Measurements from ENCODE around the gene PRRG3.

PRRG3 gene

GRCh38 chrX:151710457-151710856 lies 15.2 kb downstream of the PRRG3 start:
- no peak for DNase-seq

GRCh38 chrX:151711154-151711553 lies 15.9 kb downstream of the PRRG3 start:
- no peak for DNase-seq

GRCh38 chrX:151711787-151712186 lies 16.5 kb downstream of the PRRG3 start:
- peak; percentile 77 for DNase-seq

- DNase-seq: peak; percentile 16
These were observed 17.0 kb downstream of the PRRG3 start for GRCh38 chrX:151712253-151712652.

GRCh38 chrX:151713849-151714248 lies 18.6 kb downstream of the PRRG3 start:
- peak; percentile 37 for DNase-seq

GRCh38 chrX:151714362-151714761 lies 19.1 kb downstream of the PRRG3 start:
- no peak for DNase-seq

- no peak for DNase-seq
These were observed 20.5 kb downstream of the PRRG3 start, which contains the start of gene FATE1 for GRCh38 chrX:151715752-151716151. TSS of gene FATE1 (plus strand) at chrX:151716035. CDS start at chrX:151716120, 85 bp downstream.

GRCh38 chrX:151722241-151722846 lies 27.1 kb downstream of the PRRG3 start:
- peak; percentile 68 for DNase-seq

GRCh38 chrX:151723156-151723760 lies 28.0 kb downstream of the PRRG3 start:
- DNase-seq: no peak

- no peak for DNase-seq
These were observed 29.5 kb downstream of the PRRG3 start for GRCh38 chrX:151724563-151725337.

- DNase-seq: no peak
These were observed 30.0 kb downstream of the PRRG3 start for GRCh38 chrX:151725338-151725614.

GRCh38 chrX:151726751-151727150 lies 31.5 kb downstream of the PRRG3 start:
- DNase-seq: no peak

GRCh38 chrX:151727346-151727745 lies 32.1 kb downstream of the PRRG3 start:
- DNase-seq: no peak

GRCh38 chrX:151729056-151729725 lies 33.9 kb downstream of the PRRG3 start:
- DNase-seq: no peak

GRCh38 chrX:151734446-151734845 lies 39.2 kb downstream of the PRRG3 start, which contains the start of gene CNGA2:
TSS of gene CNGA2 (plus strand) at chrX:151734746. CDS start at chrX:151738484, 3,738 bp downstream.
- DNase-seq: no peak

- DNase-seq: no peak
These were observed 40.0 kb downstream of the PRRG3 start for GRCh38 chrX:151735219-151735618.

GRCh38 chrX:151736685-151737084 lies 41.4 kb downstream of the PRRG3 start:
- DNase-seq: no peak

GRCh38 chrX:151737494-151737893 lies 42.2 kb downstream of the PRRG3 start:
- DNase-seq: no peak

GRCh38 chrX:151738751-151739150 lies 43.5 kb downstream of the PRRG3 start:
- no peak for DNase-seq

GRCh38 chrX:151741606-151742005 lies 46.3 kb downstream of the PRRG3 start:
- DNase-seq: no peak

- no peak for DNase-seq
These were observed 47.1 kb downstream of the PRRG3 start for GRCh38 chrX:151742311-151742710.

- DNase-seq: no peak
These were observed 48.6 kb downstream of the PRRG3 start for GRCh38 chrX:151743651-151744470.

GRCh38 chrX:151745651-151746050 lies 50.4 kb downstream of the PRRG3 start:
- DNase-seq: no peak

Data from DMS53 (cell line).